NCI-H510A (cell line): ENCODE measurements around the gene HACL1.
"Not testable (repeated sequence)": the region's sequence is repeated elsewhere in the genome, so short reads cannot be mapped to it uniquely, and the experiment has no call there.

Experiments
- DNase-seq: peaks from one replicate; lab custom pipeline; 2025; lab: John Stamatoyannopoulos, UW

Gene HACL1

DNA sequence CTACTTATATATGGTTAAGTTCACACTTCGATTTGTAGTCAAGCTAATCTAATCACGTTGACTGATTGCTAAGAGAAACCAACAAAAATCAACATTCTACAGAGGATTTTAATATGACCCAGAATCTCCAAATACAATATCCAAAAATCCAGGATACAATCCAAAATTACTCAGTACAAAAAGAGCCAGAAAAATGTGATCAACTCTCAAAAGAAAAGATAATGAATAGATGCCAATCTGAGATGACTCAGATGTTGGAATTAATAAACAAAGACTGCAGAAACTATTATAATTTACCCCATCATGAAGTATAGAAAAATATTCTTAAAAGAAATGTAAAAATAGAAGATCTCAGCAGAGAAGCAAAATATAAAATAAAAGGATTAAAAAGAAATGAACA lies 22.3 kb downstream of the HACL1 start:
- no peak for DNase-seq

DNA sequence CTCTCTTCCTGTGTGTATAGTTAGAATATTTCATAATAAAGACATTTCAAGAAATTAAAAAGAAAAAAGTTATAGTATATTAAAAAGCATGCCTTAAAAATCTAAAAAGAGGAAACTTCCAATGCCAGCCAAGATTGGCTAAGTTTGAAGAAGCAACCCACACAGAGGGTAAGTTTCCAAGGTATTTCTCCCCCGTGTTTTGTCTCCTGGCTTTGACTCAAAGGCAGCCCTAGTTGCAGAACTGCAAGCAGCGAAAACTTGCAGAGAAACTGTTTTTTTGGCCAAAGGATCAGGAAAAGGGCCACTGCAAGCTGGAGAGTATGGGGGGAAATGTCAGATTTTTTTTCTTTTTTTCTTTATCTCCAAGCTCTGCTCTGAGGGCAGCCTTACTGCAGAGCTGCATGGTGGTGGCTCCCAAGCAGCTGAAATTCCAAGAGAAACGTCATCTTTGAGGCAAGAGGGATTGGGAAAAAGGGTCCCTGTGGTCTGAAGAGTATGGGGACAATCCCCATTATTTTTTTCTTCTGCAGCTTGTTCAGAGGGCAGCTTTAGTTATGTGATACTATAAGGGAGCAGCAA lies 23.0 kb downstream of the HACL1 start:
- DNase-seq, result no peak

DNA sequence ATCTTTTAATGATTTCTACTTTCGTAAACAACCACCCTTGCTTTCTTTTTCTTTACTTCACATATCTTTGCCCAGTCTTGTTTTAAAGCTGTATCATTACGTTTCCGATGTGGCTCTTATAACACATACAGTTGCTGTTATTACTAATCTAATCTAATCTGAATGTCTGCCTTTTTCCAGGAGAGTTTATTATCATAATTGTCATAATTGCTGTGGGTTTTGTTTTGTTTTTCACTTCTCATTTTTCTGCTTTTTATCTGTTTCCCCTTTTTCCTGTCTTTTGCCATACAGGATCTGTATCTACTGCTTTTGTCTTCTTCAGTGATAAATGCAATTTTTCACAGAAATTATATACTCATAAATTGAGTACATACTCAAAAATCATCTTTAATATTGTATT lies 24.9 kb downstream of the HACL1 start:
- DNase-seq, result no peak

DNA sequence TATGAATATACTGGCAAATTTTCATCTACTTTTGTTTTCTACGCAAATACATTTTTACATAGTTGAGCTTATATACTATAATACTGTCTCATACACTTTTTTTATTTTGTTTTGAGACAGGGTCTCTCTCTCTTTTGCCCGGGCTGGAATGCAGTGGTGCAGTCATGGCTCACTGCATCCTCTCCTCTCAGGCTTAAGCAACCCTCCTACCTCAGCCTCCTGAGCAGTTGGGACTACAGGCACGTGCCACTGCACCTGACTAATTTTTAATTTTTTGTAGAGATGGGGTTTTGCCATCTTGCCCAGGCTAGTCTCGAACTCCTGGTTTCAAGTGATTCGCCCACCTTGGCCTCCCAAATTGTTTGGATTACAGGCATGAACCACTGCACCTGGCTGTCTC lies 25.9 kb downstream of the HACL1 start:
- DNase-seq, result no peak

DNA sequence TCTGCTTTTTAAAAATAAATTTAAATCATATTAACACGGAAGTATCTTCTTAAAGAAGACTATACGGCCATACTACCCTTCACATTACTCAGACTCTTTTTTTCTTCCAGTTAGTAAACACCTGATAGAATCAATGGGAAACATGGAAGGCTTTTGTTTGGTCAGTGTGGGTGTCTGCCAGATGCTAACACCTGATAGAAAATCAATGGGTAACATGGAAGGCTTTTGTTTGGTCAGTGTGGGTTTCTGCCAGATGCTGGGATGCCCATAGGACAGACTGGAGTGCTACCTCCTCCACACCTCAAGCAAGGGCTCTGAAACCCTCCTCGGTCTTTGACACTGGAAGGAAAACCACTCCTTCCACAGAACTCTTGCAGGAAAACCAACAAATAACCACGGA lies 29.2 kb downstream of the HACL1 start:
- DNase-seq, result no peak

DNA sequence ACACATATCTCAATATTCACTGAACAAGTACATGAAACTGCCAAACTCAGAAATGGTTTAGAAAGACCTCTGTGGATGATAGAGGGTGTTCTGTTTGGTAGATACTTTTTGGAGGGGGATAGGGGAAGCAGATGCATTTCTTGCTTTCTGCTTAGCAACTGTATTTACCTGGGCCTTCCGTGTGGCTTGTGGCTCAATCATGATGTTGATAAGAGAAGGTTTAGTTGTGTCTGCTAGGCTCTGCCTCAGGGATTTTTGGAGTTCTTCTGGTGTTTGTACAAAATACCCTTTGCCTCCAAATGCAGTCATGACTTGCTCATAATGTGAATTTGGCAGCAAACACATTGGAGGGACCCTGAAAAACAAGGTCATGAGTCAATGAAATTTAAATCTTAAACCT lies 38.2 kb downstream of the HACL1 start:
- DNase-seq, result no peak

DNA sequence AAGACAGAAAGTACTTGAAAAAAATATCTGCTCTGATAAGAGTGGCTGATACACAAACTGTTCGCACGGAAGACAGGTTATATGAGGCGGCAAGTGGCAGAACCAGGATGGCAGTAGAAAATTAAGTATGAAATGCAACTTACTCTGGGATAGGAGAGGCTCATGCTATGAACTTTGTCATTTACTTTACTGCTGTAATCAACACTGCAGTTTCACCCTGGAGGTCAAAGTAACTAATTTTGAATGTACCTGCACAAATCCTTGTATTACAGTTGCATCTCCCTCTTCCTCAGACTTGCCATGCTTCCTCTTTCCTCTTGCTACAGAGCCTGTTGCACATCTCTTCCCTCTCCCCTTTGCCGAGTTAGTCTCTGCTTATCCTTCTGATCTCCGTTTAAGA lies 38.8 kb downstream of the HACL1 start:
- DNase-seq, result no peak

DNA sequence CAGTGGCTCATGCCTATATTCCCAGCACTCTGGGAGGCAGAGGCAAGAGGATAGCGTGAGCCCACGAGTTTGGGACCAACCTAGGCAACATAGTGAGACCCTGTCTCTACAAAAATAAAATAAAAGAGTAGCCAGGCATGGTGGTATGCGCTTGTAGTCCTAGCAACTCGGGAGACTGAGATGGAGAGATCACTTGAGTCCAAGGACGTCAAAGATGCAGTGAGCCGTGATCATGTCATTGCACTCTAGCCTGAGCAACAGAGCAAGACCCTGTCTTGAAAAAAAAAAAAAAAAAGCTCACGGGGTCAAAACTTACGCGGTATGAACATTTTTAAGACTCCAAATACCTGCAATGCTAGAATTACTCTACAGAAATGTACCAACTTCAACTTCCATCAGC lies 42.8 kb downstream of the HACL1 start:
- no peak for DNase-seq

DNA sequence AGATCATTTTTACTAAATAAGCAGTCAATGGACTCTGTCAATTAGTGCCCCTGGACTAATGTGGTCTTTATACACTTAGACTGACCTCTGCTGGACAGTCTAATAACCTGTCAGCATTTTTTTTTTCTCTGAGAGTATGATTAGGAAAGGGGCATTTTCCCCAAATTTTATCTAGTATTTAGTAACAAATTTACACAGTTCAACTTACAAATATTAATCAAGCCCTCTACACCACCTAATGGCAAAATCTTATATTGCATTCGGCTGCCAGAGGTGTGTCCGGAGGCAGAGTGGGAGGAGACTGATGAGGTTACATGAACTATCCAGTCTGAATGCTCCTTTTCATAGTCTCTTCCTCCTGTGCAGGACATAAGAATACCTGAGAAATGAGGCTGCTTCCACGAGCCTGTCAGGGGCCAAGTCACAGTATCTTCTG lies 43.8 kb downstream of the HACL1 start:
- DNase-seq, result peak; percentile 8

DNA sequence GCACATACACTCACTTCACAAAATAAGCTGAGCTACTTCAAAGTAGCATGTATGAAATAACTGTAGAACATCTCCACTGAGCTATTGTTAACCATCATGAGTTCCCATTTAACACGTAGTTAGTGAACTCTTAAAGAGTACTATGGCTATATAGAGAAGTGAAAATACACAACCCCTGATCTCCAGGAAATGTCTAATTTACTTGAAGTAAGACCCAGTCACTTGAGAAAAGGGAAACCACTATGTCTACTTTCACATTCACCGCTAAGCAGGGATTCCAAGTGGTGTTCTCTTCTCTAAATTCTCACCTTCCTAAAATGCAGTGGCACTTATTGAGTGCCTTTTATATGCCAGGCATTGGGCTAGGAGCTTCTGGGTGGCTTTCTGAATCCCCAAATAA lies 44.9 kb downstream of the HACL1 start:
- DNase-seq, result no peak

DNA sequence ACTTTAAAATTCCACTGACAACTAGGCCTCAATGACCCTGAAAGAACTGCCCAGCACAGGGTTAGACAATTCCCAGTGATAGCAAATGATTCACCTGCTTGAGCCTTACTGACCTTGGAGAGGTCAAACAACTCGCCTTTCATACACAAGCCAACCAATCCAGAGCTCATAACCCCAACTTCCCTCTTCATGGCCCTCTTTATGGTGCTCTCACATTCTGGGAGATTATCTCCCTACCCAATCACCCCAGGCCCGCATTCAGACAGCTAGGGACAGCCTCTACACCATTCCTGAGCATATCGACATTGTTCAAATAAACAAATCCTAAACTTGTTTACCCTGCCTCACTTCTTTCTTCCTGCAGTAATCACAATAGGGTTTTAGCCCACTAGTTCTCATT lies 47.6 kb downstream of the HACL1 start:
- DNase-seq, result no peak

DNA sequence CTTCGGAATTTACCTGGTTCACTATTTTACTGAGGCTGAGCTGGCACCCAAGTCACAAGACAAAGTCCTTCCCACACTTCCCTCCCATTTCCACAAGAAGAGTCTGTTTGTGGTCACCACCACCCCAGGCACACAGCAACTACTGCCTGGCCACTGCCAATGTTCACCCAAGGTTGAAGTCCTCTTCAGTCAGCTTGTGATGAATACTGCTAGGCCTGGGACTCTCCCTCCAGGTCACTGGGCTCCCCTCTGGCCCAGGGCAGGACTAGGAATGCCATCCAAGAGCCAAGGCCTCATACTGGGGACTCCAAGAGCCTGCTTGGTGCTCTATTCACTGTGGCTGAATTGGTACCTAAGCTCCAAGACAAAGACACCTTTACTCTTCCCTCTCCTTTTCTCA lies 49.5 kb downstream of the HACL1 start:
- DNase-seq, result no peak

DNA sequence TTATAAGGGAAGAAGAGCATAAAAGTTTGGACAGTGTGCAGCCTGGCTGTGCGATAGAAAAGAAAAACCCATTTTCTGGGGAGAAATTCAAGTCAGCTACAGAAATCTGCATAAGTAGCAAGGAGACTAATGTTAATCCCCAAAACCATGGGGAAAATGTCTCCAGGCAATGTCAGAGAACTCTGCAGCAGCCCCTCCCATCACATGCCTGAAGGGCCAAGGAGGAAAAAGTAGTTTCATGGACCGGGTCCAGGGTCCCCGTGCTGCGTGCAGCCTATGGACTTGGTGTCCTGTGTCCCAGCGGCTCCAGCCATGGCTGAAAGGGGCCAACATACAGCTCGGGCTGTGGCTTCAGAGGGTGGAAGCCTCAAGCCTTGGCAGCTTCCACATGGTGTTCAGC lies 51.5 kb downstream of the HACL1 start:
- no peak for DNase-seq

DNA sequence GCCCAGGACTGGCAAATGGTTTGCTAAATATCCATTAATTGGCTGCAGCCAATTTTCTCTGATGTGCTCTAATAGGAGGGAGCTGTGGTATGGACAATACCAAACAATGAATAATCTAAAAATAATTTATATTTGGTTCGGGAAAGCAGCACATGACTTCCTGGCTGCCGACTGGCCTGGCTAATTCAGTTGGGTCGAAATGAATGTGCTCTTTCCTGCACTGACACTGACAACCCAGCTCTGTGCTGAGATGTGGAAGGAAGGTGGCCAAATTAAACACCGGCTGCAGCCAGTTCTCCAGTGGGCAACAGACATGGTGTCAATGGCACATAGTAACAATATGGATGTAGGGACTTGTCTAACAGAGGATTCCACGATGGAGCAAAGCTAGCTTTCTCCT lies 58.8 kb downstream of the HACL1 start:
- no peak for DNase-seq

DNA sequence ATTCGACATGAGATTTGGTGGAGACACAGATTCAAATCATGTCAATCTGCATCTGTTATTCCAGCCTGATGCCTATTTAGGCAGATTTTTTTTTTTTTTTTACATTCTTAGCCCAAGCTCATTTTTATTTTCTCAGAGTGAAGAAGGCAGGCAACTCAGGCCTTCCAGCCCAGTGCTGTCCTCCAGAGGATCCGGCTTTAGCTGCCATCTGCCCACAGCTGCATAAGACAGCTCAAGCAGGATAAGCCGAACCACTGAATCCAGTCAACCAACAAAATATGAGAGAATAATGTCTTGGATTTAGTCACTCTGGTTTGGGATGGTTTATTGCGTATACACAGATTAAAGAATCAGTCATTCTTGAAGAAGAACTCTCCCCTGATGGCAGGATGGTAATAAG lies 60.0 kb downstream of the HACL1 start:
- no peak for DNase-seq

DNA sequence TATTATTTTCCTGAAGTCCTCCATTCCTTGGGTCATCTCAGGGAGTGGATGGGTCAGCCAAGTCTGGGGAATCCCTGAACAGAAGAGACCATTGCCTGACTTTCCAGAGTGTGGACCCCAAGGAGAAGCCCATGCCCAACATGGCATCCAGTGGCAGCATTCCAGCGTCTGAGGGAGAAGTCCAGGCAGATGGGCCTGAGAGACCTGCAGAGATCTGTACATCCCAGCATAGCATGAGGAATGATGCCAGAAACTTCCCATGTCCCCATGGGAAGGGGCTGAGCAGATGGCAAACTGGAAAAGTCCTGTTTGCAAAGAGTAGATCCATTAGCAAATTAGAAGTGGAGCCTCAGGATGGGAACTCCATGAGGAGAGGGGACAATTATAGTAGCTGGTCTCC lies 62.3 kb downstream of the HACL1 start:
- DNase-seq, result no peak

DNA sequence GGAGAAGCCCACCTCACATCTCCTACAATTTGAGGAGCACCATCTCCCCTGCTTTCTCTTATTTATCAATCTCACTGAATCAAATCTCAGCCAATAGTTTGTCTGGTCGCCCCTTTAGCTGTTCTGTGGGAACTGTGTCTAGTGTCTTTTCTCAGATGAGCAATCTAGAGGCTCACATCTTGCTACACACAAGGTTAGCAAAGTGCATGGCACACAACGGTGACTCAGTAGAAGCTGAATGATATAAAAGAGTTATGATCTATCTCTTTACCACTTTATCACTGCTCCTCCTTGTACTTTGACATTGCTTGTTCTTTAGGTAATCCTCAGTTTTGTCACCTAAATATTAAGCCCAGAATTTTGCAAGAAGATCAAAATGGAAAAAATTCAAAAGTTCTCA lies 63.0 kb downstream of the HACL1 start:
- DNase-seq, result no peak

DNA sequence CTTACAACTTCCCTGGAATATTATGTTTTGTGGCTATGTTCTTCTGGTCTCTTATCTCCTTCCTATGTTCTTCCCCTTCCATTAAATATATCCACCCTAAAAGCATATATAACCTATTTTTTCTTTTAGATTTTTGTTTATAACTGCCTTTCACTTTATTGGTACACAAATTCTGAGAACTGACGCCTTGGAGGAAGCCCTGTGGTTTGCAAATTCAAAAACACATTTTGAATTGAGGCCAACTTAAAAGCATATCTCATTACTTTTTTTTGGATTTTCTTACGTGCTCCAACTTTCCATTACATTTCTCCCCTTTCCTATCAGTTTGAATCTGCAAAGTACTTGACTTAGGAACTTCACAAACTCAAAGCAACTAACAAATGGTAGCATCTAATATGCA lies 64.5 kb downstream of the HACL1 start:
- no peak for DNase-seq

DNA sequence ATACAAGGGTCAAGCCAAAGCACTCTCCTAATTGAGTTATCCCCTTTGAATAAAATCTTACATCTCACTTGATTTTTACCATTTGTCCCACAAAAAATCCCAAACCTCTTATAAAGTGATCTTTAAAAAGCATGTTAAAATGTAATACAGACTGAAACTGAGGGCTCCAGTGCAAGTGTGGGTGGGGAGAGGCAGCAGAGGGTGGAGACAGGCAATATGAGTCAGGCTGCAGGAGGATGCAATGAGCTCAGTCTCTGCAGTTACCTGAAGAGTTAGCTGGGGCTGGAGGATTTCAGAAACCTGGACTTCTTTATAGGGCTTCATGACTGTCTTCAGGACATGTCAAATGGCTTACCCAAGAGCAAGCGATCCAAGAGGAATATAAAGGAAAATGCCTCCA lies 65.6 kb downstream of the HACL1 start:
- DNase-seq, result no peak

DNA sequence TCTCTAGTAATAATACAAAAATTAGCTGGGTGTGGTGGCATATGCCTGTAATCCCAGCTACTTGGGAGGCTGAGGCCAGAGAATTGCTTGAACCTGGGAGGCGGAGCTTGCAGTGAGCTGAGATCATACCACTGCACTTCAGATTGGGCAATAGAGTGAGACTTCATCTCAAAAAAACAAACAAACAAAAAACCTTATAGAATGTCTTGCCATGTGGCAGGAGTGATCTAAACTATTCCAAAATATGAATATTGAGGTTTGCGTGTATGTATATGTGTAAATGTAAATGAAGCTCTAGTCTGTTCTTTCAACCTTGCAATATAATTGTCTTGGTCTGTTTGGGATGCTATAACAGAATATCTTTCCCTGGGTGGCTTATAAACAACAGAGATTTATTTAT lies 68.8 kb downstream of the HACL1 start:
- not testable (repeated sequence) for DNase-seq

DNA sequence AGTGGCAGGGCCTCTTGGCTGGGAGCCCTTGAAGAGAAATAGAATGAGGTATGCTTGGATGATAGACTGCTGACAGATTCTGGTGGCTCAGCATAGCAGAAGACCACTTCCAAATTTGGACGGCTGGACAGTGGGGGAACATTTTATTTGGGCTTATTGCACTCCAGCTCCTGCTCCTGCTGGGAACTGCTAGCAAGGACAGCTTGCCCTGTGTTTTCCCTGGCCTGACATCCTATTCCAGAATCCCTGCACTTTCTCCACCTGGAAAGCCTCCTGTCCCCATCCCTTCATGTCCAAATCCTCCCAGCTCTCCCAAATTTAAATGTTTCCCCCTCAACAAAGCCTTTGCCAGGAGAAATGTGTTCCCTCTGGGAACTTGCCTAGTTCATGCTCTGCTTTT lies 70.0 kb downstream of the HACL1 start:
- DNase-seq, result no peak

DNA sequence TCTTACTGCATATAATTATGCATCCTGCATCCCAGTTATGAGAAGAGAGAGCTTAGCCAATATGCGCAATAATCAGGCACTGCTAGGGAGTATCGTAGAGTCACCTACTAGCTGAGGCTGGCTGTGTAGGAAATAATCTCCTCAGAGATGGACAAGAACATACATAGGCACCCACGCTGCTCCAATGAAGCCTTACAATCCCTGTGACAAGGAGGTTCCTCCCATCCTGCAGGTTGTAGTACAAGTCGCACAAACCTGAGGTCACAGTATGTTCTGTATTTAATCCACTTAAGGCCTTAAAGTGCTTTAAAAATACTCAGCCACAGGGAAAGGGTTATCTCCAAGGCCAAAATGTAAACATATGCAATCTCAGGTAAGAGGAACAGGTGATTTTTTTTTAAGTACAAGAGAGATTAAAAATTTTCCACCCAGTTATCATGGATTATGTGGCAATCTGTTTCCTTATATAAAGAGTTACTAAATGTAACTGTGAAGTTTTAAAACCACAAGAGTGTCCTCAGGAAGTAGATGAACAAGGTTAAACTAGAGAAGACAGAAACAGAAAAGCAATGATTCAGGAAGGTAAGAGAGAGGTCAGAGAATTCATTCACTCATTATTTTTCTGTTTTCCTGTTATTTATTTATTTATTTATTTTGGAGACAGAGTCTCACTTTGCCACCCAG lies 72.4 kb downstream of the HACL1 start:
- DNase-seq, result no peak

DNA sequence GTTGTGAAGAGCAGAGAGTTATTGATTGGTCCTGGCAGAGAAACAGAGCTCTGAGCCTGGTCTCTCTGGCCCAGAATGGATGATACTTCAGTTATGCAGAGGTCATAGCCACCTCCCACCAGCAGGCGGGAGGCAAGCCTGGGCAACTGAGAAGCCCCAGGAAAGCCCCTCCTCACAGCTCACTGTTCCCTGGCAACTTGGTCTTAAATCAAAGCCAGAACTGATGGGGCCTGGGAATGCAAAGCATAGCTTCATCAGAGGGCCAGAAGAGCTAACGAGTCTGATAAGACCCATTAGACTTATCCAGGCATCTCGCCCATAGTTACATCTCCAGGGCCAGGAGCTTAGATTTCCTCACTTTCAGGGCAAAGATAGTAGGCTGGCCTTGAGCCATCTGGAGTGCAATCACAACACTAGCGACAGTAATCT lies 74.3 kb downstream of the HACL1 start:
- no peak for DNase-seq

DNA sequence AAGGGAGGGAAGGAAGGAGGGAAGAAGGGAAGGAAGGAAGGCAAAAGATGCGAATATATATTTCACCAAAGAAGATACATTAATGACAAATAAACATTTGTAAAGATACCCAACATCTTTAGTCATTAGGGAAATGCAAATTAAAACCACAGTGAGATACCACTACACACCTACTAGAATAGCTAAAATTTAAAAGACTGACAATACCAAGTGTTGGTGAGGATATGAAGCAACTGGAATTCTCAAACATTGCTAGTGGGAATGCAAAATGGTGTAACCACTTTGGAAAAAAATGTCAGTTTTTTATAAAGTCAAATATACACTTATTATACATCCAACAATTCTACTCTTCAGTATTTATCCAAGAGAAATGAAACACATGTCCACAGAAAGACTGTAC lies 75.6 kb downstream of the HACL1 start:
- DNase-seq, result no peak
